ENCODE results near the gene THTPA.
"Not testable (repeated sequence)": the region's sequence is repeated elsewhere in the genome, so short reads cannot be mapped to it uniquely, and the experiment has no call there.

Gene THTPA

DNA sequence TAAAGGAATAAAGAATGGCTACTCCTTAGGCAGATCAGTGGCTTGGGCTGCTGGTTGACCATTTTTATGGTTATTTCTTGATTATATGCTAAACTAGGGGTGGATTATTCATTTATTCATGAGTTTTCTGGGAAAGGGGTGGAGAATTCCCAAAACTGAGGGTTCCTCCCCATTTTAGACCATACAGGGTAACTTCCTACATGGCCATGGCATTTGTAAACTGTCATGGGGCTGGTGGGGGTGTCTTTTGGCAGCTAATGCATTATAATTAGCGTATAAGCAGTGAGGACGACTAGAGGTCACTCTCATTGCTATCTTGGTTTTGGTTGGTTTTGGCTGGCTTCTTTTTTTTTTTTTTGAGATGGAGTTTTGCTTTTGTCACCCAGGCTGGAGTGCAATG lies 48.1 kb downstream of the THTPA start:
- Histone ChIP-seq H3K4me1 (ENCODE audit: control insufficient read depth, low read depth, low read length) (no peaks in the 10 kb centered on the region), H3K36me3 (ENCODE audit: control insufficient read depth, low read depth, low read length) (no peaks in the 10 kb centered on the region), H3K27me3 (ENCODE audit: control insufficient read depth, insufficient read depth, low read length) (no peaks in the 10 kb centered on the region), H3K4me3 (ENCODE audit: low read length) (no peak overlapping the region), H3K27ac (ENCODE audit: low read length) (no peak overlapping the region), H3K9me3 (ENCODE audit: control insufficient read depth, low read depth, low read length) (no peaks in the 10 kb centered on the region), H3K9ac (ENCODE audit: low read length) (no peak overlapping the region)

- no peak overlapping the region for H3K9ac ChIP-seq (ENCODE audit: low read length)
- H3K4me1 ChIP-seq (ENCODE audit: control insufficient read depth, low read depth, low read length): no peaks in the 10 kb centered on the region
- no peak overlapping the region for H3K27ac ChIP-seq (ENCODE audit: low read length)
Measured at GRCh38 chr14:23604675-23605170, 48.7 kb downstream of the THTPA start.

DNA sequence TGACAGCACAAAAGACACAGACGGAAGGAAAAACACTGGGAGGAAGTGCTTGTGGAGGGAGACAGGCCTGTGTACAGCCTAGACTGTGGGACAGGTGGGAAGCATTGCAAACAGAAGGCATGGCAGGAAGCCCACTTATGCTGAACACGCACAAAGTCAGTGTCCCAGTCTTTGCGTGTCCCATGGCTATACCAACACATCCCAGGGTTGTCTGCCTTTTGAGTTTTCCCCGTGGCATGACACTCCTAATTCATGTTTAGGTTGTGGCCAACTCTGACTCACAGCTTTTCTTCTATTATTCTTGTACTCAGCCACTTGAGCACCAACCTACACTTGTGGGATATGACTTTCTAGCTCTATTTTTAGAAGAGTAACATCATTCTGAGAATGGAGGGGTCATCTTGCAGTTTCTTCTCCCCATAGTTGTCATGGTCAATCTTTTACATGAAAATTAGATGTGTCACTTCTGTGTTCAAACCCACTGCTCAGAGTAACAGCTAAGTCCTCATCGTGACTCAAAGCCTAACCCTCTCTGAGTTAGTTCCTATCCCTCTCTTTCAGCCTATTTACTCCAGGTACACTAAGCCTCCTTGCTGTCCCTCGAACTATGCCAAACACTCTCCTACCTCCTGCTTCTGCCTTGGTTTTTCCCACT lies 50.0 kb downstream of the THTPA start:
- no peak overlapping the region for H3K4me3 ChIP-seq (ENCODE audit: low read length)
- no peak overlapping the region for H3K9ac ChIP-seq (ENCODE audit: low read length)
- no peaks in the 10 kb centered on the region for H3K27me3 ChIP-seq (ENCODE audit: control insufficient read depth, insufficient read depth, low read length)
- H3K36me3 ChIP-seq (ENCODE audit: control insufficient read depth, low read depth, low read length): no peaks in the 10 kb centered on the region
- H3K27ac ChIP-seq (ENCODE audit: low read length): no peak overlapping the region
- H3K9me3 ChIP-seq (ENCODE audit: control insufficient read depth, low read depth, low read length): no peaks in the 10 kb centered on the region
- no peaks in the 10 kb centered on the region for H3K4me1 ChIP-seq (ENCODE audit: control insufficient read depth, low read depth, low read length)

More at GRCh38 chr14:23604675-23605170, 48.7 kb downstream of the THTPA start:
- H3K9me3 ChIP-seq (ENCODE audit: control insufficient read depth, low read depth, low read length): no peaks in the 10 kb centered on the region
- no peaks in the 10 kb centered on the region for H3K27me3 ChIP-seq (ENCODE audit: control insufficient read depth, insufficient read depth, low read length)
- no peaks in the 10 kb centered on the region for H3K36me3 ChIP-seq (ENCODE audit: control insufficient read depth, low read depth, low read length)
- H3K4me3 ChIP-seq (ENCODE audit: low read length): no peak overlapping the region

- no peak overlapping the region for H3K4me3 ChIP-seq (ENCODE audit: low read length)
- no peaks in the 10 kb centered on the region for H3K36me3 ChIP-seq (ENCODE audit: control insufficient read depth, low read depth, low read length)
- H3K9ac ChIP-seq (ENCODE audit: low read length): no peak overlapping the region
- H3K4me1 ChIP-seq (ENCODE audit: control insufficient read depth, low read depth, low read length): no peaks in the 10 kb centered on the region
- H3K27ac ChIP-seq (ENCODE audit: low read length): no peak overlapping the region
- no peaks in the 10 kb centered on the region for H3K9me3 ChIP-seq (ENCODE audit: control insufficient read depth, low read depth, low read length)
- no peaks in the 10 kb centered on the region for H3K27me3 ChIP-seq (ENCODE audit: control insufficient read depth, insufficient read depth, low read length)
Measured at GRCh38 chr14:23608454-23608853, 52.4 kb downstream of the THTPA start.

GRCh38 chr14:23609001-23609400 lies 52.9 kb downstream of the THTPA start:
- Histone ChIP-seq H3K4me3 (ENCODE audit: low read length) (no peak overlapping the region), H3K36me3 (ENCODE audit: control insufficient read depth, low read depth, low read length) (no peaks in the 10 kb centered on the region), H3K27ac (ENCODE audit: low read length) (no peak overlapping the region), H3K4me1 (ENCODE audit: control insufficient read depth, low read depth, low read length) (no peaks in the 10 kb centered on the region), H3K9me3 (ENCODE audit: control insufficient read depth, low read depth, low read length) (no peaks in the 10 kb centered on the region), H3K27me3 (ENCODE audit: control insufficient read depth, insufficient read depth, low read length) (no peaks in the 10 kb centered on the region), H3K9ac (ENCODE audit: low read length) (no peak overlapping the region)

GRCh38 chr14:23609411-23610089 lies 53.5 kb downstream of the THTPA start:
- not testable (repeated sequence) for H3K27me3 ChIP-seq (ENCODE audit: control insufficient read depth, insufficient read depth, low read length); H3K4me3 ChIP-seq (ENCODE audit: low read length); H3K27ac ChIP-seq (ENCODE audit: low read length); H3K9me3 ChIP-seq (ENCODE audit: control insufficient read depth, low read depth, low read length); H3K9ac ChIP-seq (ENCODE audit: low read length); H3K4me1 ChIP-seq (ENCODE audit: control insufficient read depth, low read depth, low read length); H3K36me3 ChIP-seq (ENCODE audit: control insufficient read depth, low read depth, low read length)
